Epithelial cell of esophagus (primary cell): Measurements from ENCODE around the gene GSG1.
A peak's percentile ranks its signal among the peaks of the same experiment; 100 is the strongest.

ENCODE experiments used
- DNase-seq: peaks from one replicate; pipeline ENCODE4 v3.0.0; 2010; ENCODE audit warnings: low read depth
- H3K4me3 ChIP-seq: 2 replicates; pipeline ENCODE4 v1.5.1; 2011; ENCODE audit warnings: mild to moderate bottlenecking, low read length, control low read depth
- CTCF ChIP-seq: IDR thresholded peaks from 2 replicates; pipeline ENCODE4 v1.5.1; 2011; ENCODE audit warnings: low read depth, mild to moderate bottlenecking, low read length, control low read depth, inconsistent platforms; ENCODE audit not compliant: insufficient read depth; ENCODE audit errors: missing control alignments

The GSG1 gene

GRCh38 chr12:13095266-13095995 is 8.0 kb downstream of the GSG1 start:
- H3K4me3 ChIP-seq = no peak overlapping the region
- DNase-seq = no peak
- no peak for TF ChIP-seq CTCF

GRCh38 chr12:13094367-13094766 is 9.1 kb downstream of the GSG1 start:
- peak; percentile 53 for DNase-seq
- no peak overlapping the region for H3K4me3 ChIP-seq
- no peak for TF ChIP-seq CTCF

GRCh38 chr12:13093848-13094220 is 9.6 kb downstream of the GSG1 start:
- no peak for TF ChIP-seq CTCF
- H3K4me3 ChIP-seq = no peak overlapping the region
- DNase-seq = no peak

- H3K4me3 ChIP-seq = no peak overlapping the region
- no peak for TF ChIP-seq CTCF
- DNase-seq = no peak
Observed at GRCh38 chr12:13093191-13093847, 10.1 kb downstream of the GSG1 start.

- TF ChIP-seq CTCF = no peak
- DNase-seq = peak; percentile 33
- H3K4me3 ChIP-seq = no peak overlapping the region
Observed at GRCh38 chr12:13091832-13092231, 11.6 kb downstream of the GSG1 start.

- no peak overlapping the region for H3K4me3 ChIP-seq
- no peak for DNase-seq
- no peak for TF ChIP-seq CTCF
Observed at GRCh38 chr12:13090054-13090453, 13.4 kb downstream of the GSG1 start.

GRCh38 chr12:13088496-13088895 is 15.0 kb downstream of the GSG1 start:
- DNase-seq = no peak
- no peak for TF ChIP-seq CTCF

More at GRCh38 chr12:13088496-13088895, 15.0 kb downstream of the GSG1 start:
- H3K4me3 ChIP-seq = no peak overlapping the region
